Stimulated activated naive CD8-positive, alpha-beta T cell treated with anti-CD3 and anti-CD28 coated beads, Interleukin-15, Interleukin-2, amounts not matched to agents 100 ng/mL and 50 ng/mL, for 24 hours (primary cell): ENCODE results near the gene FAM156A.
"Not testable (repeated sequence)": the region's sequence is repeated elsewhere in the genome, so short reads cannot be mapped to it uniquely, and the experiment has no call there.

Experiments
- H3K27ac Mint-ChIP-seq: one replicate; pipeline ENCODE4 v1.8.0; 2021; ENCODE audit warnings: mild to moderate bottlenecking, mixed read lengths
- H3K27me3 Mint-ChIP-seq: one replicate; pipeline ENCODE4 v1.8.0; 2021; ENCODE audit warnings: mixed read lengths
- H3K36me3 Mint-ChIP-seq: one replicate; pipeline ENCODE4 v1.8.0; 2021; ENCODE audit warnings: low read depth, mixed read lengths
- H3K4me1 Mint-ChIP-seq: one replicate; pipeline ENCODE4 v1.8.0; 2021; ENCODE audit warnings: low read depth, mixed read lengths
- H3K4me3 Mint-ChIP-seq: one replicate; pipeline ENCODE4 v1.8.0; 2021; ENCODE audit warnings: mild to moderate bottlenecking, mixed read lengths
- H3K9me3 Mint-ChIP-seq: one replicate; pipeline ENCODE4 v1.8.0; 2021; ENCODE audit warnings: mixed read lengths

The FAM156A gene

GRCh38 chrX:52979993-52980392 is 21.7 kb upstream of the FAM156A start:
- H3K27ac Mint-ChIP-seq = no peak overlapping the region
- no peaks in the 10 kb centered on the region for H3K36me3 Mint-ChIP-seq
- H3K4me1 Mint-ChIP-seq = peaks cover 4% of the 10 kb centered on the region
- H3K27me3 Mint-ChIP-seq = no peaks in the 10 kb centered on the region
- no peaks in the 10 kb centered on the region for H3K9me3 Mint-ChIP-seq
- no peak overlapping the region for H3K4me3 Mint-ChIP-seq

- H3K27me3 Mint-ChIP-seq = no peaks in the 10 kb centered on the region
- no peak overlapping the region for H3K27ac Mint-ChIP-seq
- H3K36me3 Mint-ChIP-seq = no peaks in the 10 kb centered on the region
- no peaks in the 10 kb centered on the region for H3K9me3 Mint-ChIP-seq
- peaks cover 4% of the 10 kb centered on the region for H3K4me1 Mint-ChIP-seq
- H3K4me3 Mint-ChIP-seq = no peak overlapping the region
These were observed 21.2 kb upstream of the FAM156A start for GRCh38 chrX:52979568-52979967.

- no peak overlapping the region for H3K27ac Mint-ChIP-seq
- H3K4me3 Mint-ChIP-seq = no peak overlapping the region
- H3K36me3 Mint-ChIP-seq = no peaks in the 10 kb centered on the region
- H3K4me1 Mint-ChIP-seq = peaks cover 4% of the 10 kb centered on the region
- H3K27me3 Mint-ChIP-seq = no peaks in the 10 kb centered on the region
- no peaks in the 10 kb centered on the region for H3K9me3 Mint-ChIP-seq
These were observed 19.6 kb upstream of the FAM156A start for GRCh38 chrX:52977953-52978352.

- not testable (repeated sequence) for H3K9me3 Mint-ChIP-seq, H3K4me1 Mint-ChIP-seq, H3K27me3 Mint-ChIP-seq, H3K27ac Mint-ChIP-seq, H3K36me3 Mint-ChIP-seq, H3K4me3 Mint-ChIP-seq
These were observed 17.3 kb upstream of the FAM156A start for GRCh38 chrX:52975576-52975975.

GRCh38 chrX:52974336-52974992 is 16.1 kb upstream of the FAM156A start:
- H3K27me3 Mint-ChIP-seq, H3K36me3 Mint-ChIP-seq, H3K4me3 Mint-ChIP-seq, H3K27ac Mint-ChIP-seq, H3K9me3 Mint-ChIP-seq, H3K4me1 Mint-ChIP-seq: not testable (repeated sequence)

GRCh38 chrX:52967922-52968321 is 9.6 kb upstream of the FAM156A start:
- H3K27me3 Mint-ChIP-seq, H3K9me3 Mint-ChIP-seq, H3K4me1 Mint-ChIP-seq, H3K27ac Mint-ChIP-seq, H3K36me3 Mint-ChIP-seq, H3K4me3 Mint-ChIP-seq: not testable (repeated sequence)

GRCh38 chrX:52966993-52967738 is 8.8 kb upstream of the FAM156A start:
- not testable (repeated sequence) for H3K36me3 Mint-ChIP-seq, H3K4me1 Mint-ChIP-seq, H3K9me3 Mint-ChIP-seq, H3K4me3 Mint-ChIP-seq, H3K27ac Mint-ChIP-seq, H3K27me3 Mint-ChIP-seq

- H3K9me3 Mint-ChIP-seq, H3K4me3 Mint-ChIP-seq, H3K27me3 Mint-ChIP-seq, H3K27ac Mint-ChIP-seq, H3K4me1 Mint-ChIP-seq, H3K36me3 Mint-ChIP-seq: not testable (repeated sequence)
These were observed 643 bp upstream of the FAM156A start for GRCh38 chrX:52958961-52959360.

- H3K36me3 Mint-ChIP-seq, H3K27ac Mint-ChIP-seq, H3K9me3 Mint-ChIP-seq, H3K4me3 Mint-ChIP-seq, H3K27me3 Mint-ChIP-seq, H3K4me1 Mint-ChIP-seq: not testable (repeated sequence)
These were observed 8.4 kb downstream of the FAM156A start for GRCh38 chrX:52949884-52950283.

GRCh38 chrX:52949325-52949724 is 9.0 kb downstream of the FAM156A start:
- not testable (repeated sequence) for H3K4me1 Mint-ChIP-seq, H3K4me3 Mint-ChIP-seq, H3K9me3 Mint-ChIP-seq, H3K36me3 Mint-ChIP-seq, H3K27ac Mint-ChIP-seq, H3K27me3 Mint-ChIP-seq

- H3K4me3 Mint-ChIP-seq, H3K9me3 Mint-ChIP-seq, H3K27ac Mint-ChIP-seq, H3K36me3 Mint-ChIP-seq, H3K4me1 Mint-ChIP-seq, H3K27me3 Mint-ChIP-seq: not testable (repeated sequence)
These were observed 10.1 kb downstream of the FAM156A start for GRCh38 chrX:52948265-52948664.

GRCh38 chrX:52947501-52947900 is 10.8 kb downstream of the FAM156A start:
- not testable (repeated sequence) for H3K4me3 Mint-ChIP-seq, H3K27me3 Mint-ChIP-seq, H3K9me3 Mint-ChIP-seq, H3K27ac Mint-ChIP-seq, H3K4me1 Mint-ChIP-seq, H3K36me3 Mint-ChIP-seq

- H3K27me3 Mint-ChIP-seq, H3K9me3 Mint-ChIP-seq, H3K36me3 Mint-ChIP-seq, H3K4me1 Mint-ChIP-seq, H3K27ac Mint-ChIP-seq, H3K4me3 Mint-ChIP-seq: not testable (repeated sequence)
These were observed 12.4 kb downstream of the FAM156A start for GRCh38 chrX:52945838-52946494.

- H3K36me3 Mint-ChIP-seq, H3K9me3 Mint-ChIP-seq, H3K27ac Mint-ChIP-seq, H3K27me3 Mint-ChIP-seq, H3K4me1 Mint-ChIP-seq, H3K4me3 Mint-ChIP-seq: not testable (repeated sequence)
These were observed 16.6 kb downstream of the FAM156A start for GRCh38 chrX:52941728-52942127.

GRCh38 chrX:52940704-52941103 is 17.6 kb downstream of the FAM156A start:
- not testable (repeated sequence) for H3K9me3 Mint-ChIP-seq, H3K4me1 Mint-ChIP-seq, H3K27me3 Mint-ChIP-seq, H3K36me3 Mint-ChIP-seq, H3K4me3 Mint-ChIP-seq, H3K27ac Mint-ChIP-seq

GRCh38 chrX:52935470-52935784 is 22.9 kb downstream of the FAM156A start:
- peaks cover 16% of the 10 kb centered on the region for H3K4me1 Mint-ChIP-seq
- H3K36me3 Mint-ChIP-seq, H3K9me3 Mint-ChIP-seq, H3K27me3 Mint-ChIP-seq: not testable (repeated sequence)
- peak overlapping the region; percentile 99 for H3K27ac Mint-ChIP-seq
- peak overlapping the region; percentile 92 for H3K4me3 Mint-ChIP-seq
